Occipital lobe (tissue), 2 donors: ENCODE data around the gene HSBP1. TPM values are rescaled to one million over a fixed set of nuclear protein-coding genes. Genes with fewer than 3 reads are reported as not detected.

Experiments used
- DNase-seq: peaks from one replicate; lab custom pipeline; 2025; lab: John Stamatoyannopoulos, UW
- total RNA-seq: library from RNA; depleted of rRNA; stranded (reverse); fragments of >200 nt; gene quantifications from one replicate; pipeline ENCODE4 v1.2.3, GENCODE V29; 2014

HSBP1 gene
- total RNA-seq = 114 TPM

- peak; percentile 90 for DNase-seq
Measured at GRCh38 chr16:83807710-83808572, at the start of gene HSBP1. TSS of gene HSBP1 (plus strand) at chr16:83807978. CDS start at chr16:83808077, 99 bp downstream.

GRCh38 chr16:83762141-83762991 lies 45.4 kb upstream of the HSBP1 start:
- no peak for DNase-seq

- no peak for DNase-seq
Measured at GRCh38 chr16:83762992-83763358, 44.8 kb upstream of the HSBP1 start.

- no peak for DNase-seq
Measured at GRCh38 chr16:83768986-83769385, 38.8 kb upstream of the HSBP1 start.

- no peak for DNase-seq
Measured at GRCh38 chr16:83769397-83770008, 38.3 kb upstream of the HSBP1 start.

GRCh38 chr16:83771306-83771942 lies 36.4 kb upstream of the HSBP1 start:
- no peak for DNase-seq

- no peak for DNase-seq
Measured at GRCh38 chr16:83772806-83773205, 35.0 kb upstream of the HSBP1 start.

- no peak for DNase-seq
Measured at GRCh38 chr16:83774066-83774465, 33.7 kb upstream of the HSBP1 start.

- DNase-seq = no peak
Measured at GRCh38 chr16:83776944-83777343, 30.8 kb upstream of the HSBP1 start.

GRCh38 chr16:83779886-83780285 lies 27.9 kb upstream of the HSBP1 start:
- no peak for DNase-seq

- DNase-seq = no peak
Measured at GRCh38 chr16:83785455-83785854, 22.3 kb upstream of the HSBP1 start.

- DNase-seq = no peak
Measured at GRCh38 chr16:83789642-83790401, 18.0 kb upstream of the HSBP1 start.

- DNase-seq = no peak
Measured at GRCh38 chr16:83791916-83792315, 15.9 kb upstream of the HSBP1 start.

- no peak for DNase-seq
Measured at GRCh38 chr16:83792391-83792790, 15.4 kb upstream of the HSBP1 start.

GRCh38 chr16:83793179-83793578 lies 14.6 kb upstream of the HSBP1 start:
- DNase-seq = no peak

- no peak for DNase-seq
Measured at GRCh38 chr16:83794860-83795554, 12.8 kb upstream of the HSBP1 start.

GRCh38 chr16:83797013-83797412 lies 10.8 kb upstream of the HSBP1 start:
- DNase-seq = no peak

GRCh38 chr16:83799336-83799735 lies 8.4 kb upstream of the HSBP1 start:
- no peak for DNase-seq

GRCh38 chr16:83802135-83802534 lies 5.6 kb upstream of the HSBP1 start:
- no peak for DNase-seq

GRCh38 chr16:83802554-83803205 lies 5.1 kb upstream of the HSBP1 start:
- DNase-seq = no peak
